Measurements from ENCODE around the gene ADAMTS13.

DNA sequence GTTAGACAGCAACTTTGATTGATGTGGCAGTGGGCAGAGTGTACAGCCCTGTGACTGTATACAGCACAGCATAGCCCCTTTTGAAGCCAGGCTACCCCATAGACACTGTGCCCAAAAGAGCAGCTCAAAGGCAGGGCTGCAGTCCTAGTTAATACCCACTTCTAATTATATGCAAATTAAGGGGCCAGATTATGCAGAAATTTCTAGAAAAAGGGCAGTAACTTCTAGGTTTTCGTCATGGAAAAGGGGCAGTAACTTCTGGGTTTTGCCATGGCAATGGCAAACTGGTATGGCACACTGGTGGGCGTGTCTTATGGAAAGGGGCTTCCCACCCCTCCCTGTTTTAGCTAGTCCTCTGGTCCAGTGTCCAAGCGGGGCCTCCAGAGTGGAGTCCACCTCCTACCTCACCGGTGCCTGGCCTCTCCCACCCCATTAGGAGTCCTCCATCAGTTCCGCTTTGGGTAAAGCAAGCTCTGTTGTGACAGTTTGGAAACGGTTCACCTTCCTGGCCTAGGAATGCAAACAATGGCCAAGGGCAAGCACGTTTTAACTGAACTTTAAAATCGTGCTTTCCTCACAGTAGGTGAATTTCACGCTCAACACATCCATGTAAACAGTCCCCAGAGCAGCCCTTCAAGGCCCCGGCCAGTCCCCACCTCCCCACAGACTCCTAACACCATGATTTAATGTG is 5.6 kb downstream of the ADAMTS13 start:
- TF ChIP-seq, protein P1, sequence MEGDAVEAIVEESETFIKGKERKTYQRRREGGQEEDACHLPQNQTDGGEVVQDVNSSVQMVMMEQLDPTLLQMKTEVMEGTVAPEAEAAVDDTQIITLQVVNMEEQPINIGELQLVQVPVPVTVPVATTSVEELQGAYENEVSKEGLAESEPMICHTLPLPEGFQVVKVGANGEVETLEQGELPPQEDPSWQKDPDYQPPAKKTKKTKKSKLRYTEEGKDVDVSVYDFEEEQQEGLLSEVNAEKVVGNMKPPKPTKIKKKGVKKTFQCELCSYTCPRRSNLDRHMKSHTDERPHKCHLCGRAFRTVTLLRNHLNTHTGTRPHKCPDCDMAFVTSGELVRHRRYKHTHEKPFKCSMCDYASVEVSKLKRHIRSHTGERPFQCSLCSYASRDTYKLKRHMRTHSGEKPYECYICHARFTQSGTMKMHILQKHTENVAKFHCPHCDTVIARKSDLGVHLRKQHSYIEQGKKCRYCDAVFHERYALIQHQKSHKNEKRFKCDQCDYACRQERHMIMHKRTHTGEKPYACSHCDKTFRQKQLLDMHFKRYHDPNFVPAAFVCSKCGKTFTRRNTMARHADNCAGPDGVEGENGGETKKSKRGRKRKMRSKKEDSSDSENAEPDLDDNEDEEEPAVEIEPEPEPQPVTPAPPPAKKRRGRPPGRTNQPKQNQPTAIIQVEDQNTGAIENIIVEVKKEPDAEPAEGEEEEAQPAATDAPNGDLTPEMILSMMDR (IDR thresholded peaks at IDR 0.05): no peak
- TF ChIP-seq POLR2A (IDR thresholded peaks at IDR 0.05): no peak

Data from Peyer's patch (tissue), 4 donors.